ENCODE results near the gene INPP4B. TPM values are rescaled to one million over a fixed set of nuclear protein-coding genes. Genes with fewer than 3 reads are reported as not detected.

The INPP4B gene
- polyA plus RNA-seq, 1 experiment: 5.1 TPM

DNA sequence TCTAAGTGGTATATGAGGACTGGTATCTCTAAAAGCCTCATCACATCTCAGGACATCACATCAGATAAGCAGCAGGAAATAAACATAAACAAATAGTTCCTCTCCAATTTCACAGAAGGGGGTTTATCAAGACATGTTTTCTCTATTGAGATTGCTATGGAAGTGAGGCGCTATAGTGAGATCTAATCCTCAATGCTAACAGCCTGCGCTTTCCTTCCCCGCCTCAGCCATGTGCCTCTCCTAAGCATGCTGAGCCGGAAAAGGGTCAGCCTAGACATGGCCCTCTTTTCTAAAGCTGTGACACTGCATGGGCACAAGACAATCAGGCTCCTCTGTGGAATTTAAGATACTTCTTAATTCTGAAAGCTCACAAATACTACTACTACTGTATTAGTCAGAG is 286.1 kb downstream of the INPP4B start:
- no peak for DNase-seq (ENCODE audit: low read depth, low spot score)
- TF ChIP-seq, protein P1, sequence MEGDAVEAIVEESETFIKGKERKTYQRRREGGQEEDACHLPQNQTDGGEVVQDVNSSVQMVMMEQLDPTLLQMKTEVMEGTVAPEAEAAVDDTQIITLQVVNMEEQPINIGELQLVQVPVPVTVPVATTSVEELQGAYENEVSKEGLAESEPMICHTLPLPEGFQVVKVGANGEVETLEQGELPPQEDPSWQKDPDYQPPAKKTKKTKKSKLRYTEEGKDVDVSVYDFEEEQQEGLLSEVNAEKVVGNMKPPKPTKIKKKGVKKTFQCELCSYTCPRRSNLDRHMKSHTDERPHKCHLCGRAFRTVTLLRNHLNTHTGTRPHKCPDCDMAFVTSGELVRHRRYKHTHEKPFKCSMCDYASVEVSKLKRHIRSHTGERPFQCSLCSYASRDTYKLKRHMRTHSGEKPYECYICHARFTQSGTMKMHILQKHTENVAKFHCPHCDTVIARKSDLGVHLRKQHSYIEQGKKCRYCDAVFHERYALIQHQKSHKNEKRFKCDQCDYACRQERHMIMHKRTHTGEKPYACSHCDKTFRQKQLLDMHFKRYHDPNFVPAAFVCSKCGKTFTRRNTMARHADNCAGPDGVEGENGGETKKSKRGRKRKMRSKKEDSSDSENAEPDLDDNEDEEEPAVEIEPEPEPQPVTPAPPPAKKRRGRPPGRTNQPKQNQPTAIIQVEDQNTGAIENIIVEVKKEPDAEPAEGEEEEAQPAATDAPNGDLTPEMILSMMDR (IDR thresholded peaks at IDR 0.05; ENCODE audit: low read depth, low read length): no peak
- ChIA-PET CTCF (no interaction called here), POLR2A (no interaction called here)
- Histone ChIP-seq H3K4me3 (ENCODE audit: low read depth, low read length) (no peak overlapping the region), H3K9me3 (ENCODE audit: control insufficient read depth, insufficient read depth, low read length) (no peaks in the 10 kb centered on the region), H3K27ac (ENCODE audit: low read depth, low read length) (no peak overlapping the region), H3K27me3 (ENCODE audit: control insufficient read depth, insufficient read depth, low read length) (no peaks in the 10 kb centered on the region)

DNA sequence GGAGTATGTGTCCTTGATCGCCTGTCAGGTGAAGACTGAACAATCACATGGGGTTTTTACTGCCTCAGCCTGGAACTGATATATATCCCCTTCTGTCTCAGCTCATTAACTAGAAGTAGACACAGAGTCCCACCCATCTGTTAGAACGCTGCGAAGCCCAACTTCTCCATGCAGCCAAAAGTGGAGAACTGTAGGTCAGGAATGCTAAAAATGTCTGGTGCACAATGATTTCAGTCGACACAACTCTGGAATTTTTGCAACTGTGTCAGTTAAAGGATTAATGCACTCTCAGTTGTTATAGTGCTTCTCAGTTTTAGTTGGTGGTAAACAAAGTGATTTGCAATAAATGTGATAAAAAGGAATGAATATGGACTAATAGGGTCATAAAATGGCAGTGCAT is 287.2 kb downstream of the INPP4B start:
- ChIA-PET POLR2A (no interaction called here), CTCF (no interaction called here)
- Histone ChIP-seq H3K9me3 (ENCODE audit: control insufficient read depth, insufficient read depth, low read length) (no peaks in the 10 kb centered on the region), H3K4me3 (ENCODE audit: low read depth, low read length) (no peak overlapping the region), H3K27me3 (ENCODE audit: control insufficient read depth, insufficient read depth, low read length) (no peaks in the 10 kb centered on the region), H3K27ac (ENCODE audit: low read depth, low read length) (no peak overlapping the region)
- no peak for DNase-seq (ENCODE audit: low read depth, low spot score)
- TF ChIP-seq, protein P1 (IDR thresholded peaks at IDR 0.05; ENCODE audit: low read depth, low read length): no peak

DNA sequence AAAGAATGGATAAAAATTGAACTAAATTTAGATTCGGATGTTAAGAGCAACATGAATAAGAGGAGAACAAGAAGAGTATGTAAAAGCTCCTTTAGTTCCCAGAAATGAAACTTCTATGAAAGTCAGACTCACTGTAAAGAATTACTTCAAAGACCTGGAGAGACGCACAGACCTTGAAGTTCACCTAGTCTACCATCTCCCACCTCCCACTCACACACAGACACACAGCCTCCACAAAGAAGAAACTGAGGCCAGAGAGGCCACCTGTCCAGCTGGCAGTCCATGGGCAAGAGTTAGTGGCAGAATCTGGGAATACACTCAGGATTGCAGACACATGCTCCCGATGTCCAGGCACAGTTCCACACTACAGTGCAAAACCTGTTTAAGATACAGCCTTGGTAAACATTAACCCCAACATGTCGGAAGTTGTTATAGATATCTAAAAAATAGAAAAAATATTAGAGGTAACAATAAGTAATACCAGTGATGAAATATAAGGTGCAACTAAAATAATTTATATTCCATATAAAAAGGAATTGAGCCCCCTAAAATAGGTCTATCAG is 288.8 kb downstream of the INPP4B start:
- H3K27ac ChIP-seq (ENCODE audit: low read depth, low read length): no peak overlapping the region
- H3K9me3 ChIP-seq (ENCODE audit: control insufficient read depth, insufficient read depth, low read length): no peaks in the 10 kb centered on the region
- TF ChIP-seq, protein P1 (IDR thresholded peaks at IDR 0.05; ENCODE audit: low read depth, low read length): no peak
- DNase-seq (ENCODE audit: low read depth, low spot score): no peak
- no peaks in the 10 kb centered on the region for H3K27me3 ChIP-seq (ENCODE audit: control insufficient read depth, insufficient read depth, low read length)
- POLR2A ChIA-PET: no interaction called here
- H3K4me3 ChIP-seq (ENCODE audit: low read depth, low read length): no peak overlapping the region
- CTCF ChIA-PET: no interaction called here

DNA sequence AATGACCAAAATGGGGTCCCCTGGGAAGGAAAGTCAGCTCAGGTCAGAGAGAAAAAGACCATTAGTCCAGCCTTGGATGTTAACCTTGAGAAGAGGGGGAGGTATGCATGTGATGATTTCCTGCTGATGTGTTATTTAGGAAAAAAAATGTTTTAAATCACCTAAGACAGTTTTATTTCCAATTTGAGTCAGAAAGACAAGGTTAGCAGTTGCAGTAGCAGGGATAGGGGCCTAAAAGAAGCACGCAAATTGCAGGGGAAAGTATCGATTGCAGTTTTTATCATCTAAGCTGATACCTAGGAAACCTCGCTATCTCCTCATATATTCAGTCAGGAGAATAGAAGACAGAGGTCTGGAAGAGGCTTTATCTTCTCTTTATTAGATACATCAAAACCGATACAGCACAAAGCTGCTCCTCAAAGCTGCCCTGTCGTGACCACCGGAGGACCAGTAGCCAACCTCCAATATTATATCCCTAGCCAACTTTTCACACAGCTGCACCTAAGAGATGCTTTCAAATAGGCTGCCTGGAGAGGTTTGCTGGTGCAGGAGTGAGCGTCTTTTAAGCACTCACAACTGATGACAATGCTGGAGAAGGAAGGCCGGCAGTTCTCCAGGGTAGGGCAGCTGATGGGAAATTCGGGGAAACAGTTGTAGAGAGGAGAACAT is 289.4 kb downstream of the INPP4B start:
- Histone ChIP-seq H3K9me3 (ENCODE audit: control insufficient read depth, insufficient read depth, low read length) (no peaks in the 10 kb centered on the region), H3K27ac (ENCODE audit: low read depth, low read length) (no peak overlapping the region), H3K27me3 (ENCODE audit: control insufficient read depth, insufficient read depth, low read length) (no peaks in the 10 kb centered on the region), H3K4me3 (ENCODE audit: low read depth, low read length) (no peak overlapping the region)
- no peak for DNase-seq (ENCODE audit: low read depth, low spot score)
- ChIA-PET CTCF (no interaction called here), POLR2A (no interaction called here)
- TF ChIP-seq, protein P1 (IDR thresholded peaks at IDR 0.05; ENCODE audit: low read depth, low read length): no peak

DNA sequence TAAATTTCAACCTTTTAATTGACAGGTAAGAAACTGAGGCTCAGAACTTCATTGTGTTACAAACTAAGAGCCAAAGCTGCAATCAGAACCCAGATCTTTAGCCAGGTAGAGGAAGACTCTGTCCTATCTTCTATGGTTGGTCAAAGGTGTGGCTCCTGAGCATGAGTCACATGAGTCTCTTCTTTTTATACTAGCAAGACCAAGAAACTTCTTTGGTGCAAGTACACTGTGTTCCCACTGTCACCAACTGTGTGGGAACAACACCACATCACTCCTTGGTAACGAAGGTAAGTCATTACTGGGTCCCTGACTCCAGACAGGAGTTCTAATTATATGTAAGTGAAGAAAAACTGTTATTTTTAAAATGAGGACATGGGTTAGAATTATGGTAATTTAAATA is 290.1 kb downstream of the INPP4B start:
- DNase-seq (ENCODE audit: low read depth, low spot score): no peak
- Histone ChIP-seq H3K9me3 (ENCODE audit: control insufficient read depth, insufficient read depth, low read length) (no peaks in the 10 kb centered on the region), H3K27me3 (ENCODE audit: control insufficient read depth, insufficient read depth, low read length) (no peaks in the 10 kb centered on the region), H3K27ac (ENCODE audit: low read depth, low read length) (no peak overlapping the region), H3K4me3 (ENCODE audit: low read depth, low read length) (no peak overlapping the region)
- ChIA-PET POLR2A (no interaction called here), CTCF (no interaction called here)
- TF ChIP-seq, protein P1 (IDR thresholded peaks at IDR 0.05; ENCODE audit: low read depth, low read length): no peak

Measured in AG04450 (cell line).